Measurements from ENCODE around the gene FEM1A.

DNA sequence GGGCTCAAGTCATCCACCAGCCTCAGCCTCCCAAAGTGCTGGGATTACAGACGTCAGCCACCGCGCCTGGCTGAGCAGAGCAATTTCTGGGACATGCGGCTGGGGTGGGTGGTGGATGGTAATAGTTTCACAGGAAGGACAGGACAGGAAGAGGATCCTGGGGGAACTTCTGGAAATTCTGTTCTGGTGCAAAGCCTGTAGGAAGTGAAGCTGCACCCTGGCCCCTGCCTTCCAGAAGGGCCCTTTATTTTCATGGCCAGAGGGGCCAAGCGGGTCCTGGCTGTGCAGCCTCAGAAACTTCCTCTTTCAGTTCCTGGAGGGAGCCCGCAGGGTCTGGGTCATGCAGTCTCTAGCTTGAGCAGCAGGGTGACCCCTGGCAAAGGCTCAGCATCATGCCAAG is 15.7 kb downstream of the FEM1A start:
- no peak for TF ChIP-seq POLR2AphosphoS5 (IDR thresholded peaks at IDR 0.05)
- no peak for TF ChIP-seq POLR2A (IDR thresholded peaks at IDR 0.05)
- TF ChIP-seq, protein P1, sequence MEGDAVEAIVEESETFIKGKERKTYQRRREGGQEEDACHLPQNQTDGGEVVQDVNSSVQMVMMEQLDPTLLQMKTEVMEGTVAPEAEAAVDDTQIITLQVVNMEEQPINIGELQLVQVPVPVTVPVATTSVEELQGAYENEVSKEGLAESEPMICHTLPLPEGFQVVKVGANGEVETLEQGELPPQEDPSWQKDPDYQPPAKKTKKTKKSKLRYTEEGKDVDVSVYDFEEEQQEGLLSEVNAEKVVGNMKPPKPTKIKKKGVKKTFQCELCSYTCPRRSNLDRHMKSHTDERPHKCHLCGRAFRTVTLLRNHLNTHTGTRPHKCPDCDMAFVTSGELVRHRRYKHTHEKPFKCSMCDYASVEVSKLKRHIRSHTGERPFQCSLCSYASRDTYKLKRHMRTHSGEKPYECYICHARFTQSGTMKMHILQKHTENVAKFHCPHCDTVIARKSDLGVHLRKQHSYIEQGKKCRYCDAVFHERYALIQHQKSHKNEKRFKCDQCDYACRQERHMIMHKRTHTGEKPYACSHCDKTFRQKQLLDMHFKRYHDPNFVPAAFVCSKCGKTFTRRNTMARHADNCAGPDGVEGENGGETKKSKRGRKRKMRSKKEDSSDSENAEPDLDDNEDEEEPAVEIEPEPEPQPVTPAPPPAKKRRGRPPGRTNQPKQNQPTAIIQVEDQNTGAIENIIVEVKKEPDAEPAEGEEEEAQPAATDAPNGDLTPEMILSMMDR (IDR thresholded peaks at IDR 0.05 in 8 of 11, conservative IDR thresholded peaks at IDR 0.05 in 3 of 11), result peak in 1 of 11 experiments; percentile 12

Data from spleen (tissue), 7 donors.